Activated CD8-positive, alpha-beta memory T cell treated with anti-CD3 and anti-CD28 coated beads, Interleukin-2, amount 50 U/mL, for 48 hours (primary cell): ENCODE measurements around the gene GPBP1.
A peak's percentile ranks its signal among the peaks of the same experiment; 100 is the strongest.
"Not testable (repeated sequence)": the region's sequence is repeated elsewhere in the genome, so short reads cannot be mapped to it uniquely, and the experiment has no call there.

Experiments used
- DNase-seq: peaks from one replicate; pipeline ENCODE4 v3.0.0-alpha.2; 2020

The GPBP1 gene

DNA sequence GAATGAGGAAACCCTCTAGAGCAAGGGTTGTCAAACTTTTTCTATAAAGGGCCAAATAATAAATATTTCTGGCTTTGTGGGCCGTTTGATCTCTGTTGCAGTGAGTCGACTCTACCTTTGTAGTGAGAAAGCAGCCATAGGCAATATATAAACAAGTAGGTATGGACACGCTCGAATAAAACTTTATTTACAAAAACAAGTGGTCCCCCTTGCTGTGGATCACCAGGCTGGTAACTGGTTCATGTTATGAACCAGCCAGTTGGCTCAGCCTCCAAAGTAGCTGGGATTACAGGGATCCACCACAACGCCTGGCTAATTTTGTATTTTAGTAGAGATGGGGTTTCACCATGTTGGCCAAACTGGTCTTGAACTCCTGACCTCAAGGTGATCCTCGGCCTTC lies 118.5 kb downstream of the GPBP1 start:
- DNase-seq: no peak

DNA sequence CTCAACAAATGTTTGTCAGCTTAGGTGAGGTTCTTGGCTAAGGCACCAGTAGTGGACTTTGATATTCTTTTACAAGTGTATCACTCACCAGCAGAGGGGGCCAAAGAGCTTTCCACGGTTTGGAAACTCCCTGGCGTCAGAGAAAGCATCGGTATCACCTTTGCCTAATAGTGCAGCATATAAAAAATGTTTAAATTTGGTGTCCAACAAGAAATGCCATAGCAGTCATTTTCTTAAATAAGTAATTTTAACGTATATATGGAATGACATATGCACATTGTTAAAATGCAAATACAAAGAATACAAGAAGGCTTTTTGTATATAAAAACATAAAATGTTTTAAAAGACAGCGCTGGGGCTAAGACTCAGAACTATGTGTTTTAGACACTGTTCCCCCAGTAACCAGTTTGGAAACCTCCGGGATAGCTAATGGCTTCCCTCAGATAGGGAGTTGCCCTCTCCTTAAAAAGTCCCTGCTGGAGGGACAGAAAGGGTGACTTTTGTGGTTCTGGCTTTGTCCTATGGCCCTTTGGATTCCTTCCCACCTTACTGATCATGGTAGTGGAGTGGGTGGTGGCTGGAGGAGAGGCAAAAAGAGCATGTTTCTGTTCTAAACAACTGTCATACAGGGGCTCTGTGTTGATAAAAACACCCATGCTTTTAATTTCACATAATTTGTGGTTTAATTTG lies 124.6 kb downstream of the GPBP1 start:
- peak; percentile 89 for DNase-seq

DNA sequence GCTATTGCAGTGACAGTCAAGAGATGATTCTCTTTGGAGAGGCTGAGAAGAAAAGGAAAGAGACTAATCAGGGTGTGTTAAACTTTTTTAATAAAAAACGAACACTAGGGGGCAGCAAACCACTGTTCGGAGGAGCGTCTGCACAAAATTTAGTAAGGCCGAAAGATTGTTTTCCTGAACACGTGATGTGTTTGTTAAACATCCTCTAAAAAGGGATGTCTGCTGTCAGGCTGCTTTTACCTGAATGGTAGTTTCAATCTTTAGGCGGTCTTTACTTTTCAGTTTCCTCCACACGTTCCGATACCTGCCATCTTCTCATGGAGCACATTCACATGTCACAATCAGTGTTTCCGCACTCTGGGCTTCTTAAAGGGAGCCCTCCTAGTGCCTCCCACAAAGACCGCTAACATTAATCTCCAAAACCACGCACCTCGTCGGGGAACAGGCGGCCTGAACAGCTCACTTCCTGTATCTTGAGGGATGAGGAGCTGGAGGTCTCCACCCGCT lies 125.2 kb downstream of the GPBP1 start:
- peak; percentile 68 for DNase-seq

DNA sequence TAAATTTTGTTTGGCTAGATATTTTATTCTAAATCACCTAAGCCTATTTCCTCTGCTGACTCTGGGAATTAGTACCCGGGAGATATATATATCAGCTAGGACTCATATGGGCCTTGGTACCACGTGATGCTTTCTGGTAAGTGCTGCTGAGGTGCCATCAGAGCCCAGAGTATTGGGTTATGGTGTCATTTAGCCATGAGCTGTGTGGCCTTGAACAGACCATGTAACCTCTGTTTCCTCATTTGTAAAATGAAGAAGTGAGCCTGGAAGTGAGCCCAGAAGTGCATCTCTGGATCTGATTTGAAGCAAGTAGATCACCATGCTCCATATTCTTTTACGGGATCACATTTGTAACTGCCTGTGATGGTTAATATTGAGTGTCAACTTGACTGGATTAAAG lies 126.1 kb downstream of the GPBP1 start:
- no peak for DNase-seq

DNA sequence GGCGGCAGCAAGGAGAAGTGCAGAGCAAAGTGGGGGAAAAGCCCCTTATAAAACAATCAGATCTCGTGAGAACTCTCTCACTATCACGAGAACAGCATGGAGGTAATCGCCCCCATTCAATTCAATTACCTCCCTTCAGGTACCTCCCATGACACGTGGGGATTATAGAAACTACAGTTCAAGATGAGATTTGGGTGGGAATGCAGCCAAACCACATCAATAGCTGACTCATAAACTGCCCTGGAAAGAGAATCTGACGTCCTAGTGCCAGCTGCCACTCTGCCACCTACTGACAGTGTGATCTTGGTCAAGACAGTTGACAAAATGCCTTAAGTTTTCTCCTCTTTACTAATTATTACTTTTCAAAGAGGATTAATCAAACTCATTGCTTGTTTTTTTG lies 128.3 kb downstream of the GPBP1 start:
- DNase-seq: peak; percentile 58

DNA sequence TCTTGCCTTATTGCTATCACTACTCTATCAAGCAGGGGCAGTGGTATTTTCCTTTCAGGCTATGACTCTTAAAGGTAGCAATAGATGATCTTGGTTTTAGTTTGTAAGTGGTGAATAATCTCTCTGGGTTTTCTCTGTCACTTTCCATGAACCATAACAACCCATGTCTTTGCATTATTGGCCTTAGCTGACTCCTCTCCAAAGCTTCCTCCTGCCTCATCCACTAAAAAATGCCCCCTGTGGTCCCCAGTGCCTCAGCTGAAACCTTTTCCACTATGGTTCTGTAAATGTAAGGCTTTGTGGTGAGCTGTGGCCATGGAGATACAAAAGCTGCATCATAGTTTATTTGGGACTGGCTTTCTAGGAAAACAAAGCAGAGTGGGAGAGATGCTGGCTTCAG lies 128.8 kb downstream of the GPBP1 start:
- no peak for DNase-seq

DNA sequence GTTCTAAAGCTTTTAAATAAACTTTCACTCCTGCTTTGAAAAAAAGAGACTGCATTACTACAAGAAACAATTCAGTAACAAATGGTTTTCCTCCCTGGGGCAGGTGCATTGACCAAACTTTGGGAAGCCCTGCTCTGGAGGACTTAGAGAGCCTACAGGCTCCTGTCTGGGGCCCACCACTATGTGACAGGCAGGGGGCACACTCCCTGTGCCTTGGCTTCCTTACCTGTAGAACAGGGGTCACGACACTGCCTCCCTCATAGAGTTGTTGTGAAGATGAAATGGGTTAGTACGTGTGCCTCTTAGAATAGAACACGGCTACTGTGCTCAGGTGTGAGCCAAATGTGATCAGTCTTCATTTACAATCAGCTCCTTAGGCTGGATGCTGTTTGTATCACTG lies 130.1 kb downstream of the GPBP1 start:
- DNase-seq: no peak

DNA sequence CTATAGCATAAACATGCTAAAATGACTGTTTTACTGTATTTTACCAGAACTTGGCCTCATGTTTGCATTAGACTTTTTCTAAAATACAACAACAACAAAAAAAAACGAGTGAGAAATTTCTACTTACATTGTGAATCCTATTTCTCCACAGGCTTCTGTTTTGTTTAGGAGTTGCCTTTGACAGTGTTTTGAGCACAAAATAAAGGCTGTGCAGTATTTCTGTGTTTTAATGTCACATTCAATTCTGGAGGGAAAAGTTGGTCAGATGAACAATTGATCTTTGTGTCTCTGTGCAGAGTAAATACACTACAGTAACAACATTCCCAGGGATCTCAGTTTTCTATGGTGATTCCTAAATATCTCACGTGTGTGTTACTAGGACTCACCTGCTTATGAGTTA lies 131.1 kb downstream of the GPBP1 start:
- no peak for DNase-seq

DNA sequence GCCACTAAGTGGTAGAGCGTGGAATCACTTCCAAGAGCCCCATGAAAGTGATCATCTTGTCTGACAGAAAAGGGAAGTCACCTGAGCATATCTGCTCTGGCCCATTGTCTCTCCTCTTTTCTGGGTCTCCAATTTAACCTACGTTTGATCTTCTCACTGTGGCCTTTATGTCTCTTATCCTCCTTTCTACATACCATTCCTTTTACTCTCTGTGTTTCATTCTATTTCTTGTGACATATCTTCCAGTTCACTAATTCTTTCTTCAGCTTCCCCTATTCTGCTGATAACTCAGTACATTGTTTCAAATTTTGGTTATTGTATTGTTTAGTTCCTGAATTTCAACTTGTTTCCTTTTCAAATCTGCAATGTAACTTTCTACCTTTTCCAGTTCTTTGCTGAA lies 132.5 kb downstream of the GPBP1 start:
- no peak for DNase-seq

DNA sequence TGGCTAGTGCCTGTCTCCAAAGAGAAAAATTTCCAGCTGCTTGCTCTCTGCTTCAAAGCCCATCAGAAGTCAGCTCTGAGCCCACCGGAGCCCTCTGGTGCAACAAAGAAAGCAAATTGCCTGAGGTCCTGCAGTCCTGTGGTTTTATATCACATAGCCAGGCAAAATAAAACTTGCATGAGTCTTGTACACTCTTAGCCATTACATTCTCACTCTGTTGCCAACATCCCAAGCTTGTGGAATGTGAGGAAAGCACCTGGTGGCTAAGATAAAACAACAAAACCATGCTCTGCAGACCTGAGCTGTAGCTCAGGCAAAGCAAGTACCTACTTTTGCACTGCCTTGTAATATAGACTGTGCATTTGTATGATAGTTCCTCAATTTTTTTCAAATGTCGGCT lies 133.7 kb downstream of the GPBP1 start:
- DNase-seq: no peak

DNA sequence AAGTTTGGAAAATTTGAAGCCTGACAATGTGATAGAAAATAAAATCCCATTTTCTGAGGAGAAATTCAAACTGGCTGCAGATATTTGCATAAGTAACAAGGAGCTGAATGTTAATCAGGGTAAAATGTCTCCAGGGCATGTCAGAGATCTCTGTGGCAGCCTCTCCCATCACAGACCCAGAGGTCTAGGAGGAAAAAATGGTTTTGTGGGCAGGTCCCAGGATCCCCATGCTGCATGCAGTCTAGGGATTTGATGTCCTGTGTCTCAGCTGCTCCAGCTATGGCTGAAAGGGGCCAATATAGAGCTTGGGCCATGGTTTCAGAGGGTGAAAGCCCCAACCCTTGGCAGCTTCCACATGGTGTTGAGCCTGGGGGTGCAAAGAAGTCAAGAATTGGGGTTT lies 135.2 kb downstream of the GPBP1 start:
- DNase-seq: not testable (repeated sequence)

DNA sequence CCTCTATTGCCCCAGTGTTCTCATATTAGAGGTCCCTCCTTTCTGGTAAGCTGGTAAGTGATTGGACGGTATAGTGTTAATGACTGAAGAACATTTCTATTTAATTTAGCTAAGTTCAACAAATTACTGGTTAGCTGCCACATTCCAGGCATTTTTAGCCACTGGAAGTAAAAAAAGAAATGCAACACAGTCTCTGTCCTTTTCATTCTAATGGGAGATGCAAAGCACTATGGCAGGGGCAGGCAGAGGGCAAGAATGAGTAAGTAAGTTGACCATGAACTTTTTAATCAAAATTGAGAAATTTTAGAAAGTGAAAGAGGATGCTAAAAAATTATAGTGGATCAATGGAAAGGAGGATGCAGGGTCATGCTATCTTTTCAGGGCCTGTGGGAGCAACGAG lies 137.4 kb downstream of the GPBP1 start:
- DNase-seq: no peak

DNA sequence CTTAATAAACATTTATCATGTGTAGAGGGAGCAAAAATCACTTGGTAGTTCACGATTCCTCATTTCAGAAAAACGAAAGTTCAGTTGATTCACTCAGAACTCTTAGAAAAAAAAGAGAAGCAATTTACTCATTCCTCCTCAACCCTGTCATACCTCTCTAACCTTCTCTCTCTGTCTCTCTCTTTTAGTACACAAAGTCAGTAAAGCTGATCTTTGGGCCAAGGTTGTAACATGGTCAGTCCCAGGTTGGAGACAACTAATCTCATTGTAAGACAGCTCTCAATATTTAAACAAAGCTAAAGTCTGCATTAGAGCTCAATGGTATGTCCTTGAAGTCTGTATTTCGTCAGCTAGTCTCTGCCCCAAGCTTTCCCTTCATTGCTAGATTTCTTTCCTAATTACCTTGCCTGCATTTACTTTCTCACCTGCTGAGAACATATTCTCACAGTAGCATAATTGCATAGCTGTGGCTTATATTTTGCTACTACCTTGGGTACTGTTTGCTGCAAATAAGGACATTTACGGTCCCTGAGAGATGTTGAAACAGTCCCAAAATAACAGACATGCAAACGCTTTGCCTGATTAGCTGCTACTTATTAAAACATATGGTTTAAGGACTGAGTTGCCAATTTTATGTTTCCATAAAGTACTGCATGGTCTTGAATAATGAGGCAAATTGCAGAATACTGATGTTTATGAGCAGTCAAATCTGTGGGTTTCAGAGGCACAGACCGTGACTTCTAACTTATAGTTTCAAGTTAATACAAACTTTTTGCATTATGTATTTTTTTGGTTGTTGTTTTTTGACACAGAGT lies 138.3 kb downstream of the GPBP1 start:
- no peak for DNase-seq

DNA sequence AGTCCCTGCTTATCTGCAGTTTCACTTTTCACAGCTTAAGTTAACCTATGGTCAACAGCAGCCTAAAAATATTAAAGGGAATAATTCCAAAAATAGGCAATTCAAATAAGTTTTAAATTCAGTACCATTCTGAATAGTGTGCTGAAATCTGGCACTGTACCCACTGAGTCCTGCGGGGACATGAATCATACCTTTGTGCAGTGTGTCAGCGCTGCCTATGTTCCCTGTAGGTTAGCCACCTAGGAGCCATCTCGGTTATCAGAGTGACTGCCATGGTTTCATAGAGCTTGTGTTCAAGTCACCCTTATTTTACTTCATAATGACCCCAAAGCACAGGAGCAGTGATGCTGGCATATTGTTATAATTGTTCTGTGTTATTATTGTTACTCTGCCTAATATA lies 139.9 kb downstream of the GPBP1 start:
- DNase-seq: no peak
